AG08396 (cell line): ENCODE data around the gene WDR70.
"Not testable (repeated sequence)": the region's sequence is repeated elsewhere in the genome, so short reads cannot be mapped to it uniquely, and the experiment has no call there.

Experiments
- DNase-seq: peaks from one replicate; pipeline ENCODE4 v3.0.0; 2012; ENCODE audit warnings: low spot score, mixed read lengths

Gene WDR70

GRCh38 chr5:37685816-37686215 is 306.7 kb downstream of the WDR70 start:
- DNase-seq: no peak

- DNase-seq: not testable (repeated sequence)
These were observed 309.8 kb downstream of the WDR70 start for GRCh38 chr5:37688925-37689324.

DNA sequence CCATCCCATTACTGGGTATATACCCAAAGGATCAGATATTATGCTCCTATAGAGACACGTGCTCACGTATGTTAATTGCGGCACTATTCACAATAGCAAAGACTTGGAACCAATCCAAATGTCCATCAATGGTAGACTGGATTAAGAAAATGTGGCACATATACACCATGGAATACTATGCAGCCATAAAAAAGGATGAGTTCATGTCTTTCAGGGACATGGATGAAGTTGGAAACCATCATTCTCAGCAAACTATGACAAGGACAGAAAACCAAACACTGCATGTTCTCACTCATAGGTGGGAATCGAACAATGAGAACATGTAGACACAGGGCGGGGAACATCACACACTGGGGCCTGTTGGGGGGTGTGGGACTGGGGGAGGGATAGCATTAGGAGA is 315.2 kb downstream of the WDR70 start:
- not testable (repeated sequence) for DNase-seq

GRCh38 chr5:37694867-37695266 is 315.7 kb downstream of the WDR70 start:
- DNase-seq: no peak

- no peak for DNase-seq
These were observed 316.5 kb downstream of the WDR70 start for GRCh38 chr5:37695647-37696046.

DNA sequence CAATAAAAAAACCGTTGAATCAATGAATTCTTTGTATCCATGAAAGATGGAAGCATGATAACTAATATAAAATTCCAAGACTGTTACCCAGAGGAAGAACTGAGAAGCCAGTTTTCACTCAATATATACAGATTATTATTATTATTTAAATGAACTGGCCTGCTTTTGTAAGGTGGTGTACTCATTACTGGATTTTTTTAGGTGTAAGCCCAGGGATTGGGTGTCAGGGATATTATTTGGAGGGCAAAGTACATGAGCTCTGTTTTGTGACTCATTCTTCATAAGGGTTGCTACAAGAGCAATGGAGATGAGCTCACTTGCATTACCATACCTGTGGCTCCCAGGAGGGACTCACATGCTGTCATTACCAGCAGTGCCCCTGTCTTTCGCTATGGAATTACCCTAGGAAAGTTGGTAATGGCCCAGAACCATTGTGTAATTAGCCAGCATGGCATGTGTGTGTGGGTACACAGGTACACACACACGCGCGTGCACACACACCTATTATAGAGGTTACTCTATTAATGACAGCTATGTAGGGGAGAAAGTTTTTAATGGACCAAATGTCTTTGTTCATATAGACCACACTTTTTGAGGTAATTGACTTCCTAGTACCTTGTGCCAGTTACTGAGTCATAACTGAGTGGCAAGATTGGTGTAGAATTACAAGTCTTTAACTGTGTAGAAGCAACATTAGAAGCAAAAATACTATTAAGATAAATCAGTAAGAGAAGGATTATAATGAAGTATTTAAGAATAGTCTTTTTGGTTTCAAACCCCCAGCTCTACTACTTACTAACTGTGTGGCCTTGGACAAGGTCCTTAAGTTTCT is 317.3 kb downstream of the WDR70 start:
- DNase-seq: peak; percentile 28

GRCh38 chr5:37701868-37702267 is 322.8 kb downstream of the WDR70 start:
- no peak for DNase-seq

DNA sequence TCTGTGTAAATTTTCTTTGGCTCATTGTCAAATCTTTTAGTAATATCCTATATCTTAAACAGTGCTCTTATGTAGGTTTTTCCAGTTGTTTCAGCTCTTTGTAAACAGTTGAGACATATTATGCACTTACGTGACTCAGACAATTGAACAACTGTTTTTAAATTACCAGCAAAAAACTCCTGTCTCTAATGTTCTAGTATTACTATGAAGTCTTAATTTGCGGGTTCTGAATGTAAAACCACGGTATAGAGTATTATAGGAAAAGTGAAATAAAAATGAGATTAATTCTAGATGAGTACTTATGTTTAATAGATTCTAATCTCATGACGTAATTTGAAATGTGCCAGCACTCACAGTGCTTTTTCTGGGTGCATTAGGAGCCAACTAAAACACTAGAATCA is 324.7 kb downstream of the WDR70 start:
- no peak for DNase-seq

DNA sequence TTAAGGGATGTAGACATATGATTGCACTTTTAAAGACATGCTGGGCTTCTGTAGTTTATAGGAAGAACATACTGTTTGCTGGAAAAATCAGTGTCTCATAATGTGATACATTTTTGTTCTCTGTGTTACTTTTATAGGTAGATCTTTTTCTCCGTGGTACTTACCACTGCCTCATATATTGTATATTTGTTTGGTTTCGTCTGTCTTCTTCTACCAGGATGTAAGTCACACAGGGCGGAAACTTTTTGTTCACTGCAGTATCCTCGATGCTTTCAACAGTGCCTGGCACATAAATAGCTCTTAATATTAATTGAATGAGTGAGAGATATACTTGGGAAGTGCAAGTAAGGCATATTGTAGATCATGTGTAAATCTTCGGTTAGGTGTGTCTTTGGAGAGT is 325.3 kb downstream of the WDR70 start:
- no peak for DNase-seq

- DNase-seq: no peak
These were observed 329.9 kb downstream of the WDR70 start for GRCh38 chr5:37709020-37709419.

DNA sequence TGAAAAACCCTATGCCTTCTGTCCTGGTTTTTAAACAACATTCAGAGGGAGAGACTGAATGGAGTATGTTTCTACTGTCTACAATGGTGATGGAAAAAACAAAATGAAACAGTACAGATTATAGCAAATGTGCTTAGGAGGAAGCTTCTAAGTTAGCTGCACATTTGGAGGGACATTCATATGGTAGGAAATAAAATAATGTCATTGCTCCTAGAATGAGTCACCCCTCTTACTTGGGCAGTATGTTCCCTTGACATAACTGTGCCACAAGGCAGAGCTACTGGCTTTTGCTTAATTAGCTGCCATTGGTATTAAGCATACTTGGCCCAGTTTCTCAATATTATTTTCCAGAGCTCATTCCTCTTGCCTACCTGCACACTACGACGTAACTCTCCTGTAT is 331.8 kb downstream of the WDR70 start:
- DNase-seq: no peak

- no peak for DNase-seq
These were observed 333.6 kb downstream of the WDR70 start for GRCh38 chr5:37712750-37713149.

DNA sequence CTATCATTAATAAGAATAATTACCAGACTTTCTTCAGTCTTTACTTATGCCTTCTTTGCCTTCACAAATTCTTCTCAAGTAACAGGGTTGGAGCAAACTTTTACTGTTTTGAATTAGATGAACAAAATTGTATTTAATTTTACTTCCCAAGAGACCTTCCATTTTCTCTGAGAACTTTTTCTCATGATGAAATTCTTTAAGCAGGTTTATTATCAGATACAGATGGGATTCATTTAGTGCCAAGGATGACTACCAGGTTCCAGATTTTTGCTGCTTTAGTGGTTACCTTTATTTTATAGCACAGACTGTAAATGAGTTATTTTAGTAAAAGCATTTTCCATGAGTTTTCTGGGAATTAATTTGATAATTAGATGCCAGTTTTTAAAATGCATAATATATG is 335.6 kb downstream of the WDR70 start:
- DNase-seq: no peak

GRCh38 chr5:37715361-37715760 is 336.2 kb downstream of the WDR70 start:
- no peak for DNase-seq

- no peak for DNase-seq
These were observed 336.9 kb downstream of the WDR70 start for GRCh38 chr5:37715992-37716391.

DNA sequence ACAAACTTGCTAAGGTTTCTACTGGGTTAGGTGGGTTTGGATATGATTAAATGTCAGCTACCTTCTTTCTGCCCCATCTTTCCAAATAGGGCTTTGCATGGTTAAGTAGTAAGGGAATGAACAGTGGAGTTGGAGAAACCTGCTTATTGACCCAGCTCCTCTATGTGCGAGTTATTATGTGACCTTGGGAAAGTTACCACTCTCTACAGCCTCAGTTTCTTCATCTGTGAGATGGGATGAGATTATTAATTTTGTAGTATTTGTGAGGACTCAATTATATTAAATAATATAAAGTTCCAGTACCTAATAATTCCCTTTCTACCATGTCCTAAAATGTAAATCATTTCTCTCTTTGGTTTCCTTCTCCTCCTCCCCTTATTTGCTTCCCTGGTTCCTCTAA is 337.3 kb downstream of the WDR70 start:
- DNase-seq: no peak

DNA sequence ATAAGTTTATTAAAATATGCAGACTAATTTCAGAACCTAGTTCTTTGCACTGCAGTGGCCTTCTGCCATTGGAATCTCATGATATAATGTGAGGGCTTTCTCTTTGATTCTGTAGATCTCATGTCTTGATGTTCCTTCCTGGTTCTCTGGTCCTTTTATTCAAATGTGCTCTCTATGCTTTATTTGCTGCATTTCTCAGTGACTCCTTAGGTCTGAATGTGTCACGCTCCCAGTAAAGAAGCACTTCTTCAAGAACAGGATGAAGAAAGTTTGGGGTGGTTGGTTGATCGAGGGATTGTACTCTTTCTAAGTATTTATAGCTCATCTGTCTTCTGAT is 338.1 kb downstream of the WDR70 start:
- no peak for DNase-seq

GRCh38 chr5:37717613-37718431 is 338.7 kb downstream of the WDR70 start:
- DNase-seq: peak; percentile 60

GRCh38 chr5:37720550-37720952 is 341.4 kb downstream of the WDR70 start:
- no peak for DNase-seq

DNA sequence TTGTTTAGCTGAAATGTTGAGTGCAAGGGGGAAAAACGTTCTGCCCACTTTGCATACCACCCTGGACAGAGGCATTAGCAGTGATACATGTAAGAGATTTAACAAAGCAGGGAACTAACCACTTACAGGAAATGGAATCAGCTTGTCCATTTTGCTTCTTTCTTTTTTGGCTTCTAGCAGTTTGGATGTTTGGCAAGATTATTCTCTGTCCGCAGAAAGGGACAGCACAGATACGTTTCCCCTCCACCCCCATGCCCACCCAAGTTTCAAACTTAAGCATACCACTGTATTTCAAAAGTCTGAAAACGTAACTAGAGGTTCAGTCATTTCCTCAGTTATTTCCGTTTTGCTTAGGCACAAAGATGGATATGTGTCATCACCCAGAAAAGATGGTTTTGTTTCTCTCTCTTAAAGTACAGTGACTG is 342.3 kb downstream of the WDR70 start:
- no peak for DNase-seq

- peak; percentile 69 for DNase-seq
These were observed 343.4 kb downstream of the WDR70 start for GRCh38 chr5:37722236-37723161.
